Endodermal cell (in vitro differentiated cells): Measurements from ENCODE around the gene GPC2. TPM values are rescaled to one million over a fixed set of nuclear protein-coding genes. Genes with fewer than 3 reads are reported as not detected.

Source experiments
- DNase-seq: peaks from one replicate; pipeline ENCODE4 v3.0.0-alpha.2; 2017
- H3K27ac ChIP-seq: 2 replicates; pipeline ENCODE4 v1.5.1; 2013; ENCODE audit warnings: mild to moderate bottlenecking, low read depth, low read length, moderate library complexity
- H3K27me3 ChIP-seq: 2 replicates; pipeline ENCODE4 v1.6.1; 2013; ENCODE audit warnings: mild to moderate bottlenecking, low read length, moderate library complexity; ENCODE audit not compliant: insufficient read depth, control insufficient read depth, poor library complexity, severe bottlenecking
- H3K36me3 ChIP-seq: 2 replicates; pipeline ENCODE4 v1.7.0; 2013; ENCODE audit warnings: mild to moderate bottlenecking, low read length, moderate library complexity; ENCODE audit not compliant: control insufficient read depth, insufficient read depth
- H3K4me1 ChIP-seq: one replicate; pipeline ENCODE4 v1.7.0; 2013; ENCODE audit warnings: low read length; ENCODE audit not compliant: control insufficient read depth, insufficient read depth
- H3K4me3 ChIP-seq: 2 replicates; pipeline ENCODE4 v1.5.1; 2013; ENCODE audit warnings: mild to moderate bottlenecking, low read length, moderate library complexity
- H3K9ac ChIP-seq: 2 replicates; pipeline ENCODE4 v1.6.1; 2013; ENCODE audit warnings: mild to moderate bottlenecking, low read length, moderate library complexity; ENCODE audit not compliant: poor library complexity, severe bottlenecking; ENCODE audit errors: extremely low read depth
- H3K9me3 ChIP-seq: 2 replicates; pipeline ENCODE4 v1.6.1; 2013; ENCODE audit warnings: mild to moderate bottlenecking, low read length, moderate library complexity; ENCODE audit not compliant: control insufficient read depth
- H3K27ac Mint-ChIP-seq: 2 replicates; pipeline ENCODE4 v1.8.0; 2020; ENCODE audit warnings: mixed read lengths
- H3K27me3 Mint-ChIP-seq: 2 replicates; pipeline ENCODE4 v1.8.0; 2021; ENCODE audit warnings: mild to moderate bottlenecking, mixed read lengths; ENCODE audit not compliant: insufficient read depth
- H3K36me3 Mint-ChIP-seq: 2 replicates; pipeline ENCODE4 v1.8.0; 2020; ENCODE audit warnings: low read depth, mixed read lengths
- H3K4me1 Mint-ChIP-seq: 2 replicates; pipeline ENCODE4 v1.8.0; 2020; ENCODE audit warnings: mixed read lengths
- H3K4me3 Mint-ChIP-seq: 2 replicates; pipeline ENCODE4 v1.8.0; 2020; ENCODE audit warnings: mild to moderate bottlenecking, moderate library complexity, mixed read lengths
- H3K9me3 Mint-ChIP-seq: 2 replicates; pipeline ENCODE4 v1.8.0; 2020; ENCODE audit warnings: mild to moderate bottlenecking, mixed read lengths
- WGBS, 2 experiments: methylation state at CpG; one replicate each; pipeline versions ENCODE4 v1.1.5 to v1.1.7; 2013; ENCODE audit warnings: missing lambda C conversion rate in 2 of 2, mixed read lengths in 1 of 2; ENCODE audit not compliant: insufficient coverage in 1 of 2, insufficient read length in 1 of 2; 5-methylcytosine and 5-hydroxymethylcytosine counted together
- total RNA-seq, 2 donors: library from RNA; stranded (reverse); fragmentation: NEBNext Ultra II Directional in 1 of 2; extraction: Animal tissue kit (Norgen Biotek cat#: 25700) in 1 of 2; gene quantifications; 2 replicates in 1 of 2; 3 replicates in 1 of 2; pipeline ENCODE4 v1.2.1, GENCODE V29; 2021
- TF ChIP-seq, protein P1 (sequence below): fragments of 200-600 bp; sonication (generic); conservative IDR thresholded peaks from 2 replicates; pipeline ENCODE4 v1.5.0; 2021; ENCODE audit warnings: antibody characterized with exemption, mild to moderate bottlenecking

GPC2 gene
- total RNA-seq, 2 donors from 2014 or later, result 39.3 to 56.1 TPM

DNA sequence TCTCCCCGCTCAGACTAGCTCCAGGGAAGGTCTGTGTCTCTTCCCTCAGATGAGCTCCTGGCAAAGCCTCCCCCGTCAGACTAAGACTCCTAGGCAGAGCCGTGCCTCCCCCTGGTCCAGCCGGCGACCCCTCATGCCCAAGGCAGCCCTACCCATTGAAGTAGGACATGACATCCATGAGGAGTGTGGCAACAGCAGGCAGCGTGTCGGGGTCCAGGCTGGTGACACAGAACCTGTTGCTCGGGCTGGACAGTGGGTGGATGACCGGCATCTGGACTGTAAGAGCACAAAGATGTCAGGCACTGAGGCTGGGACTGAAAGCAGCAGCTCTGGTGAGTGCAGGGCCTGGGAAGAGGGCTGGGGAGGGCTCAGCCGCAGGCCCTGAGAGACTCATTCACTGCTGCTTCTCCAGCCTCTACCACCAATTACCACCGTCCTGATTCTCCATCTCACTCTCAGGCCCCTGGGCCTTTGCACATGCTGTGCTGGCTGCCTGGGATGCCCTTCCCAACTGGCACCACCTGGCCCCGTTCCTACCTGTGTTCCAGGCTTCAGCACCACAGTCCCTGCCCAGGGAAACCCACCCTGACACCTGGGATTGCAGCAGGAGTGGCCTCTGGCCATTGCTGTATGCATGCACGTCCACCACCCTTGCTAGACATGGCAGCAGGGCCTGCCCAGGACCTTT is 45.4 kb upstream of the GPC2 start:
- peaks cover 39% of the 10 kb centered on the region for H3K36me3 Mint-ChIP-seq
- Histone ChIP-seq H3K27ac (no peak overlapping the region), H3K9ac (no peak overlapping the region), H3K36me3 (peaks cover 34% of the 10 kb centered on the region), H3K4me1 (no peaks in the 10 kb centered on the region), H3K27me3 (no peaks in the 10 kb centered on the region), H3K9me3 (no peaks in the 10 kb centered on the region), H3K4me3 (no peak overlapping the region)
- no peaks in the 10 kb centered on the region for H3K4me1 Mint-ChIP-seq
- H3K27ac Mint-ChIP-seq, result no peak overlapping the region
- H3K9me3 Mint-ChIP-seq, result no peaks in the 10 kb centered on the region
- H3K4me3 Mint-ChIP-seq, result no peak overlapping the region
- TF ChIP-seq, protein P1, sequence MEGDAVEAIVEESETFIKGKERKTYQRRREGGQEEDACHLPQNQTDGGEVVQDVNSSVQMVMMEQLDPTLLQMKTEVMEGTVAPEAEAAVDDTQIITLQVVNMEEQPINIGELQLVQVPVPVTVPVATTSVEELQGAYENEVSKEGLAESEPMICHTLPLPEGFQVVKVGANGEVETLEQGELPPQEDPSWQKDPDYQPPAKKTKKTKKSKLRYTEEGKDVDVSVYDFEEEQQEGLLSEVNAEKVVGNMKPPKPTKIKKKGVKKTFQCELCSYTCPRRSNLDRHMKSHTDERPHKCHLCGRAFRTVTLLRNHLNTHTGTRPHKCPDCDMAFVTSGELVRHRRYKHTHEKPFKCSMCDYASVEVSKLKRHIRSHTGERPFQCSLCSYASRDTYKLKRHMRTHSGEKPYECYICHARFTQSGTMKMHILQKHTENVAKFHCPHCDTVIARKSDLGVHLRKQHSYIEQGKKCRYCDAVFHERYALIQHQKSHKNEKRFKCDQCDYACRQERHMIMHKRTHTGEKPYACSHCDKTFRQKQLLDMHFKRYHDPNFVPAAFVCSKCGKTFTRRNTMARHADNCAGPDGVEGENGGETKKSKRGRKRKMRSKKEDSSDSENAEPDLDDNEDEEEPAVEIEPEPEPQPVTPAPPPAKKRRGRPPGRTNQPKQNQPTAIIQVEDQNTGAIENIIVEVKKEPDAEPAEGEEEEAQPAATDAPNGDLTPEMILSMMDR, result no peak
- no peaks in the 10 kb centered on the region for H3K27me3 Mint-ChIP-seq
- 91 to 92% methylated on average over 9 to 13 of the region's 13 CpGs for WGBS, 2 experiments
- DNase-seq, result no peak

GRCh38 chr7:100221767-100222444 is 44.7 kb upstream of the GPC2 start:
- H3K27ac Mint-ChIP-seq, result no peak overlapping the region
- H3K27ac ChIP-seq, result no peak overlapping the region
- H3K36me3 Mint-ChIP-seq, result peaks cover 36% of the 10 kb centered on the region
- H3K4me1 Mint-ChIP-seq, result no peaks in the 10 kb centered on the region
- 89 to 92% methylated on average over 11 to 14 of the region's 14 CpGs for WGBS, 2 experiments
- H3K9me3 Mint-ChIP-seq, result no peaks in the 10 kb centered on the region
- H3K4me3 ChIP-seq, result no peak overlapping the region
- no peaks in the 10 kb centered on the region for H3K9me3 ChIP-seq
- no peak overlapping the region for H3K4me3 Mint-ChIP-seq
- H3K4me1 ChIP-seq, result no peaks in the 10 kb centered on the region
- H3K27me3 ChIP-seq, result no peaks in the 10 kb centered on the region
- peaks cover 34% of the 10 kb centered on the region for H3K36me3 ChIP-seq
- no peaks in the 10 kb centered on the region for H3K27me3 Mint-ChIP-seq
- TF ChIP-seq, protein P1, result no peak
- H3K9ac ChIP-seq, result no peak overlapping the region
- DNase-seq, result no peak

DNA sequence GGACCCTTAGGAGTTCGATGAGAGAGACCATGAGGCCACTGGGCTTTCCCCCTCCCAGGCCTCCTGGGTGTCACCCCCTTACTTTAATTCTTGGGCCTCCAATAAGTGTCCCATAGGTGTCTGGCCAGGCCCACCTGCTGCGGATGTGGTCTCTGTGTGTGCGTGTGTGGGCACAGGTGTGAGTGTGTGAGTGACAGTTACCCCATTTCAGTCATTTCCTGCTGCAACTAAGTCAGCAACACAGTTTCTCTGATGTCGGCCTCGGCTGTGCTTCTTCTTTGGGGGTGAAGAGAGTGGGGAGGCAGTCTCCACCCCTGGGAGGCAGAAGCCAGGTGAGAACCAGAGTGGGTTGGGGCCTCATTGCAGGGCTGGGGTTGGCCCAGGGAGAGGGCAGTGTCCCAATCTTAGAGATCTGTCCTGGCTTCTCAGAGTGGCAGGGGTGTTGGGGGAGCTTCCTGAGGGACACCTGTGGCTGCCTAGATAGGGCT is 44.1 kb upstream of the GPC2 start:
- Mint-ChIP-seq H3K4me1 (no peaks in the 10 kb centered on the region), H3K27me3 (no peaks in the 10 kb centered on the region), H3K36me3 (peaks cover 36% of the 10 kb centered on the region), H3K27ac (no peak overlapping the region), H3K9me3 (no peaks in the 10 kb centered on the region), H3K4me3 (no peak overlapping the region)
- no peaks in the 10 kb centered on the region for H3K27me3 ChIP-seq
- no peaks in the 10 kb centered on the region for H3K9me3 ChIP-seq
- no peak overlapping the region for H3K4me3 ChIP-seq
- H3K9ac ChIP-seq, result no peak overlapping the region
- H3K4me1 ChIP-seq, result no peaks in the 10 kb centered on the region
- H3K27ac ChIP-seq, result no peak overlapping the region
- TF ChIP-seq, protein P1, result no peak
- WGBS, 2 experiments, result 81 to 95% methylated on average over 3 to 5 of the region's 5 CpGs
- DNase-seq, result no peak
- H3K36me3 ChIP-seq, result peaks cover 30% of the 10 kb centered on the region
